Measurements from ENCODE around the gene PRKAG1.

GRCh38 chr12:49018261-49019119 is at the start of gene PRKAG1:
- TF ChIP-seq CTCF (conservative IDR thresholded peaks at IDR 0.05; ENCODE audit: low read depth, low read length) (peak; percentile 69), EZH2 (IDR thresholded peaks at IDR 0.05; ENCODE audit: borderline replicate concordance, low read depth, low read length, poor library complexity, severe bottlenecking) (no peak)

All from A673 (cell line).